Measurements from ENCODE around the gene SNX7.

The SNX7 gene

DNA sequence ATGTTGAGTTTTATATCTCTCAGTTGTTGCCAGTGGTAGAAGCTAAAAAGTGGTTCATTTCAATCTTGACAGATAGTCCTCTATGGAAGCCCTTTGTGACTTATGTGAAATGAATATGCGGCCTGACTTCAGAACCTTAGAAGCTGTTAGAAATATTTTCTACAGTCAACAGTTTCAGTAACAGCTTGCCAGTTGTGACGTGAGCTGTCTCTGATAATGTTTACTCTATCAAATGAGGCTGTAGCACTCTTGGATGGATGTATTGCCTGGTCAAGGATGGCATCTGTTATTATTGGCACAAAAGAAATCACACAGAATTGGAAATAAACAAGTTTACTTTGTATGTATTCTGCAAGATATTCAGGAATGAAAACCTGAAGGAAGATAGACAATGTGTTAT lies 31.9 kb downstream of the SNX7 start:
- FAIRE-seq (no peak), DNase-seq (ENCODE audit: insufficient read length, low spot score) (no peak)

DNA sequence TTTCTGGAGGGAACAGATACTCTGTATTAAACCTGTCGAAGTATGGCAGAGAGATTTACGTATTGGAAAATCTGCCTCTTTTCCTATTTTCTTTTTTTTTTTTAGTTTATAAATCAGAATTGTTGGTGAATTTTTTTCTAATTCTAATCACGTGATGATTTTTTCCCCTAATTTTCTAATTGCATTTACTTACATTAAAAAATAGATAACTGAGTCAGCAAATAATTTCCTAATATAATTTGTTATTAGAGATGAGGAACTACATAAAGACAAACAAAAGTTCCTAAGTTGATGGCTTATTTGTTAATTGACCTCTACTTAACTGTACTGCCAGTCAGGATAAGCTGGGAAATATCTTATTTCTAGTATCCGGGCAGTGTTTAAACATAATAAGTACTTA lies 34.6 kb downstream of the SNX7 start:
- FAIRE-seq = no peak
- no peak for DNase-seq (ENCODE audit: insufficient read length, low spot score)

DNA sequence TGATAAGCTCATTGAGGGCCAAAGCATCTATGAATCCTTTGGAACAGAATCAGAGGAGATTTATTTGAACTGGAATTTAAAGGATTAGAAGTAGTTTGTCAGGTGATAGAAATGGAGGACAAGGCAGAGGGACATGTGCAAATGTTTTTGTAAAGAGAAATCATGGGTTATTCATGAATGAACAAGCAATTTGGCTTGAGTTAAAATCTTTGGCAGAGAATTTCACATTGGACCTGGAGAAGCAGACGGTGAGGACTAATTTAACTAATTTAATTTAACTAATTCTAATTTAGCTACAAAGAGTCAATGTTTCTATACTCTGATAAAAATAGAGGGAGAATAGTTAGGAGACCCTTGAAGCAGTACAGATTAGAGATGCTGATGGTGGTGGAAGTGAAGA lies 36.3 kb downstream of the SNX7 start:
- no peak for DNase-seq (ENCODE audit: insufficient read length, low spot score)
- FAIRE-seq = no peak

DNA sequence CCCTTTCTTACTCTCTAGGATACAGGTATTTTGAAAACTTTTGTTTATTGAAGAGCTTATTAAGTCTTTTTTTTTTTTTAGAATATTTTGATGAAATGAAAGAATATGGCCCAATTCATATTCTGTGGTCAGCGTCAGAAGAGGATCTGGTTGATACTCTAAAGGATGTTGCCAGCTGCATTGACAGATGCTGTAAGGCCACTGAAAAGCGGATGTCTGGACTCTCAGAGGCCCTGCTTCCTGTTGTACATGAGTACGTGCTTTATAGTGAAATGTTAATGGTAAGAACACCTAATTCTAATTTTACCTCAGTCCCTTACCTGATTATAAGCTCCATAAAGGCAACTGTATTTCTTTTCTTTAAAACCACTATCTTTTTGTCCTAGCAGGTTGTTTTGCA lies 37.1 kb downstream of the SNX7 start:
- DNase-seq (ENCODE audit: insufficient read length, low spot score) (no peak), FAIRE-seq (no peak)

DNA sequence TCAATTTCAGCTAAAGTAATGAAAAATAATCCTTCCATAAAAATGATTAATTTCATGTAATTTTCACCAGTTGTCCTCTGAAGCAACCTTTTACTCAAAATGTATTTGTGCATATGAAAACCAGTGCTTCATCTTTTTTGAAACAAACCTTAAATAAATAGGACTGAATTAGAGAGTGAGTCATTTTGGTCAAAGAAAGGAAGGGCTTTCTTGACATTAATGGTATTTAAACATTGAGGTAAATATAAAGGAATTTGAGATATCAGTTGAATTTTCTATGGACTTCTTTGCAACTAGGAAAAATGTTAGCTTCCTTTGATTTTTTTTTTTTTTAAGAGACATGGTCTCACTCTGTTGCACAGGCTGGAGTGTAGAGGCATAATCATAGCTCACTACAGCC lies 38.7 kb downstream of the SNX7 start:
- FAIRE-seq (no peak), DNase-seq (ENCODE audit: insufficient read length, low spot score) (no peak)

DNA sequence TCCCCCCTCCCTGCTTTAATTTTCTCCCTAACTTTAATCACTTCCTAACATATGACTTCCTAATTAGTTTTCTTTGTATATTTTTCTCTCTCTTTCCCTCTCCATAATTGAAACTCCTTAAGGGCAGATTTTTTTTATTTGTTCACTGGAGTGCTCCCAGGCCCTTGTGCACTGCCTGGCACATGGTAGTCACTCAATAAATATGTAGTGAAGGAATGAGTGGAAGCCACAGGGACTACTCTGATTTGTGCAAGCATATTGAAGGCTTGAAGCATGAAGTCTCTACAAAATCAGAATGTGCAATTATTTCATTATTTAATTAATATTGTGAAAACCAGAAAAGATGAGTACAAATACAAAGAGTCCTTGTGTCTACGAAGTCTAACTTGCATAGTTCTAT lies 41.5 kb downstream of the SNX7 start:
- DNase-seq (ENCODE audit: insufficient read length, low spot score) (no peak), FAIRE-seq (no peak)

DNA sequence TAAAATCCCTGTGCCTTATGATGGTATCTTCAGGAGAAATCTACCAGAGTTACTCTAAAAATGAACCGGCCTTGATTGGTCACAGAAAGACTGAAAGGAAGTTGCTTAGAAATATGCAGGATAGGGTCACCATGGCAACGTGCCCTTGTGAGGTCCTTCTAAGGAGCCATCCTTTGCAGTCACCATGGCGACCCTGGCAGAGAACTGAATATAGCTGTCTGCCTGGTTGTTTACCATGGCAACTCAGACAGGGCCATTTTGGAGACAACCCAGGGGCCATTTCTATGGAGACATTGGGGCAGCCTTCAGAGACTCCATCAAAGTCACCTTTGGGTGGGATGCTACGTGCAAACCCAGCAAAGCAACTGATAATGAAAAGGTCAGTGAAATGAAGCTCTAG lies 43.0 kb downstream of the SNX7 start:
- DNase-seq (ENCODE audit: insufficient read length, low spot score) = no peak
- no peak for FAIRE-seq

DNA sequence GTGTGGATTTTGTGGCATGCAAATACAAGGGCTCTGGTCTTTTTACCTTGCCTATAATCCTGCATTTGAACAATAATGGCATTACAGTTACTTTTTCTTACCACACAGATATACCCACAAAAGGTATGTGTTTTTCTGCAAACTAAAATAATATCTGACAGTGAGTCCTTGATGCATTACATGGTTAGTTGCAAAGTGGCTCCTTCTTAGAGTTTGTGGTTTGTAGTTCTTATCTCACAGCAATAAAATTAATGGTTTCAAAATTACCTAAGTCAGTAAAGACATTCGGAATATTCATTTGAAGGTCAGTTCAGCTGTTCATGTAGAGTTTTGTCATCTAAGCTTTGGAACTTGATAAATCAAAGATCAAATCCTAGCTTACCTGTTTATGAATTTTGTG lies 43.5 kb downstream of the SNX7 start:
- DNase-seq (ENCODE audit: insufficient read length, low spot score) (no peak), FAIRE-seq (no peak)

DNA sequence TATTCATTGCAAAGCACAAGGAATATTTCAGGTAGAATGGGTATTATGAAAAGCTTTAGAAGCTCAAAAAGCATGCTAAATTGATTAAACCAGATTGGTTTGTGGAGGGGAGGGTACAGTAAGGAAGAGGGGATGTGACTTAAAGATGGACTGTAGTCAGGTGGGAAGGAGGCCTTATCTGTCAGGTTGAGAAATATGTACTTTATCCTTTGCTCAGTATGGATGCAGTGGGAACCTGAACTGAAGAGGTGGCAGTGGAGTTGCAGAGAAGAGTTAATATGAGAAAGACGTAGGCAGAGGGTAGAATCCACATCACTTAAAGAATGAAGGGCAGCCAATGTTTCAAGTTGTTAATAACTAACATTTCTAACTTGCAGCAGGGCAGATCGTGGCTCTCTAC lies 44.1 kb downstream of the SNX7 start:
- DNase-seq (ENCODE audit: insufficient read length, low spot score) (no peak), FAIRE-seq (no peak)

DNA sequence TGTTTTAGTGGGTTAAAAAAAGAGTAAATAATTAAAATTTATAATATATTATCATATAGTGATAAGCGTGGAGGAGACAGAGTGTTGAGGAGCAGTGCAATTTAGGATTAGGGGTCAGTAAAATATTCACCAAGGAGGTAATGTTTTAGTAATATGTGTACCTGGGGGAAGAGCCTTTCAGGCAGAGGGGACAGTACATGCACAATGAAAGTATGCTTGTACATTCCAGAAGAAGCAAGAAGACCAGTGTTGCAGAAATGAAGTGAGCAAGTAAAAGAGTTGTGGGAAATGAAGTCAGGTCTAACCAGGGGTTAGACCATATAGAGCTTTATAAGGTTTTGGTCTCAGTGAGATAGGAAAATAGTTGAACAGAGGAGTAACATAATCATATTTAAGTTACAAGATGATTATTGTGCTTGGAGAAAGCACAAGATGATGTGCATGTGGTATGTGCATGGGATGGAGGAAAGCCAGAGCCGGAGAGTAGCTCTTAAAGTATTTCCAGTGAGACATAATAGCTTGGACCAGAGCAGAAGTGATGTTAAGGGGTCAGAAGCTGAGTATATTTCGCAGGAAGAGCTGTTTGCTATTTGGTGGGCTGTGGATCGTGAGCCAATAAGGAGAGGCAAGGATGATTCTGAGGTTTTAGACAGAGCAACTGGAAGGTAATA lies 44.8 kb downstream of the SNX7 start:
- FAIRE-seq (no peak), DNase-seq (ENCODE audit: insufficient read length, low spot score) (no peak)

DNA sequence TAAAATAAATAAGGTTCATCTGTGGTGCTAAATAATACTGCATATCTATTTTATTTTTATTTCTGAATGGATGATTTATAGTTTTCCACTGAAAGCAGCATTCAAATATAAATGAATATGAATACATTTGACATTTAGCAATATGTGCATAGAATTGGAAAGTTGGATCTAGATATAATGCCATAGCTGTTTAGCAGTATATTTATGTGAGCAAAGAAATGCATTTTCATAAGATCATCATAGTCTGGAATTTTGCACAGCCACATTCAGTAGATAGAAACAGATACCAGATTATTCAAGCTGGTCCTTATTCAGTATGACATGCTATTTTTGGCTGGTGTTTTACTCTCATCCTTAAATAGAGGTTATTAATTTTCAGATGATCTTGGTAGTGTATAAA lies 46.0 kb downstream of the SNX7 start:
- FAIRE-seq = no peak
- DNase-seq (ENCODE audit: insufficient read length, low spot score) = no peak

DNA sequence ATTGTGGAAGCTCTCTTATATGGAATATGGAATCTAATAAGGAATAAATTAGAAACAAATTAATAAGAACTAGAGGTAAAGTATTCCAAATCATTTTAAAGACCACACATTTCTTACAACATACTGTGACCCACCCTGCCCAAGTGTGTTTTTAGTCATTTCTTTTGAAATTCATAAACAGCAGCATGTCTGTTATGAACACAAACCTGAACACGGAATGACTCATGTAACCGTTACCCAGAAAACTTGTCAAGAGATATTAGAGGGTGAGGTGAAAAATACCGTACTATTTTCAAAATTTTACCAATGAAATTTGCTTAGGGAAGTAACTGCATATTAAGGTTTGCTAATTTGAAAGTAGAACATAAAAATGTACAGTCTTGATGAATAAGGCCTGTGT lies 48.4 kb downstream of the SNX7 start:
- no peak for DNase-seq (ENCODE audit: insufficient read length, low spot score)
- FAIRE-seq = no peak

DNA sequence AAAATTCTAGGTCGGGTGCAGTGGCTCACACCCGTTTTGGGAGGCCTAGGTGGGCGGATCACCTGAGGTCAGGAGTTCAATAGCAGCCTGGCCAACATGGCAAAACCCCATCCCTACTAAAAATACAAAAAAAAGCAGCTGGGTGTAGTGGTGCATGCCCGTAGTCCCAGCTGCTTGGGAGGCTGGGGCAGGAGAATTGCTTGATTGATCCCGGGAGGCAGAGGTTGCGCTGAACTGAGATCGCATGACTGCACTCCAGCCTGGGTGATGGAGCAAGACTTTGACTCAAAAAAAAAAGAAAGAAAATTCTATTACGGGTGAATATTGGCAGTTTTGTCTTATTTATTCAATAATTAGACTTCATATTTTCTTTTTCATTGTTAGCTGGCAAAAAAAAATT lies 62.1 kb downstream of the SNX7 start:
- DNase-seq (ENCODE audit: insufficient read length, low spot score) (no peak), FAIRE-seq (no peak)

DNA sequence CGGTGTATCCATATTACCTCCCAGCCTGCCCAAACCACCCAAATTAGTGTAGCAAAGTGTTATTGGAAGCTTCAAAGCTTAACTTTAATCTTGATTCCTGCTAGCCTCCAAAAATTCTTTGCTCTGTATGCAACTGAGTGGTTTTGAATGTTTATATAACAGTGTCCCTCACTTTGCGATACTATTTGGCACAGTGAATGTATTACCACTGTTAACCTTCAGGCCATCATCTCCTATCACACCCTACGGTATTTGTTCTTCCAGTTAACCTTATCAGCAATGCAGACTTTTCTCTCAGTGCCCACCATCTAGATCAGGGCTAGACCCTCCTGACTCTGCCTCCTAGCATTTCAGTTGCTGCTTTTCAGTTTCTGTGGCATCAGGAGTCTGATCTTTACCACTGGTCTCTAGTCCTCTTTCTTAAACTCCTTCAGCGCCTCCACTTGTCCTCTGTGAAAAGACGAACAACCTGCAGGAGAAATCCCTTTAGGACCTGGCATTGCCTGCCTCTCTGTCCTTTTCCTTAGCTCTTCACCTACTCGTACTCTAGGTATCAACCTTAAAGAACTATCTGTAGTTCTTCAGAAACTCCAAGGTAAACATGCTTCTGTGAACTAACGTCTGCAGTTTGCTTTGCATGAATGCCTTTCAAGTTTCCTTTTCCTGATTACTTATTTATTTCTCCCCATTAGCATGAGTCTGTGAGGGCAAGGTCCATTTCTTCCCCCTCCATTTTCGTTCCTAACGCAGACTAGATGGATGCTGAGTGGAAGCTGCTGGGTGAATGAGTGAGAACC lies 71.7 kb downstream of the SNX7 start:
- peak; percentile 4 for DNase-seq (ENCODE audit: insufficient read length, low spot score)
- peak; percentile 89 for FAIRE-seq

DNA sequence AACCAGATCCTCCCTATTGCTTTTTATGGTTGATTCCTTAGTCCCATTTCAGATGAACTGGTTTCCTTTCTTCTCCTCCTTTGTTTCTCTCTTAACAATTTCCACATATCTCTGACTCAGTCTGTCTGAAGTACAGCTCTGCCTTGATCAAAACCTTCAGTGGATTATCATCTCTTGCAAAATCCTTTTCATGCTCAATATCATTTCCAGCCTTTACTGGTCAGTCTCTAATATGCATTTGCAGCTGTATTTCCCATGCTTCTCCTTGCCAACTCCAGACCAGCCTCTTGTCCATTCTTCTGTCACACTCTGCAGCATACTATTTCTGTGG lies 72.2 kb downstream of the SNX7 start:
- DNase-seq (ENCODE audit: insufficient read length, low spot score) (no peak), FAIRE-seq (no peak)

DNA sequence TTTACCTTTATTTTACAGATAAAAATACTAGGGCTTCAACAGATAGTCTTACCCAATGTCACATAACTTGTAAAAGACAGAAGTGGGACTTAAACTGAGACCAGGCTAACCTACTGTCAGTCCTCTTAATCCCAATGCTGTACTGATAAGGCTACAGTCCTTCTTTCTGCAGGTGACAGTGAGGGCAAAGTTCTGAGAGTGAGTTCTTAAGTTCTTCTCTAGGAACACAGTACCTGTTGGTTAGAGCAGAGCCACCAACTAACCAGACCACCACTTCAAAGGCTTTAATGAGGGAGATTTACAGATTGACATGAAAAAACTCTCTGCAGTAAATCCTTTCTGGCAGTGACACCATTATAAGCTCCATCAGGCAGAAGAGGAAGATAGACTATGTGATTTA lies 74.2 kb downstream of the SNX7 start:
- DNase-seq (ENCODE audit: insufficient read length, low spot score) (no peak), FAIRE-seq (peak; percentile 47)

DNA sequence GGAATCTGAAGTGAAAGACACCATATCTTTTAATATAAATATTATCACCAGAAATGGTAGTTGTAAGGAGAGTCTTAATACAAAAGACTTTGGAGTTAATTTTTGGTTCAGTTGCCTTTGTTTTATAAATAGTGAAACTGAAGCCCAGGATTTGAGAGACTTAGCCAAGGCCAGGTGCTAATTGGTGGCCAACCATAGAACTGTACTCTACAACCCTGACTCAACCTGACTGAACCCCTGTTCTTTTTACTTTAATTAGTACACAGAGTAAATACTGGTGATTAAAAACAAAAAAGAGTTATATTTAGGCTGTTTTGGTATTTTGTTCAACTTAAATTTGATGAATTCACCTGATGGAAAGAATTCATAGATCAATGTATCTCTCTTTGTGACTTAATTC lies 76.3 kb downstream of the SNX7 start:
- no peak for FAIRE-seq
- DNase-seq (ENCODE audit: insufficient read length, low spot score) = no peak

DNA sequence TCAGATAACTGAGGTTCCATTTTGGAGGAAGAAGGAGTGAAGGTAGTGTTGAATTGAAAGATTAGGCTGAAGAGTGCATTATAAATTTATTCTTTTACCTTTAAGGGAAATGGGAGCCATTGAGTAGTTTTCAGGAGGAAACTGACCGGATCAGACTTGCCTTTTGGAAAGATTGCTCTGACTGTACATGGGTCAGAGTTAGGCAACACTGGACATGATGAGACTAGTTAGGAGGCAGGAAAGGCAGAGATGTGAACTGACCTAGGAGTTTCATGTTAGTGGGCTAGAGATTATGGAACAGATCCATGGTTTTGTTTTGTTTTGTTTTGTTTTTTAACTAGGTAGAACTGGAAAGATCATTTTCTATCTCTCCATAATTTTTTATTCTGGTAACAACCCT lies 78.2 kb downstream of the SNX7 start:
- FAIRE-seq (no peak), DNase-seq (ENCODE audit: insufficient read length, low spot score) (no peak)

DNA sequence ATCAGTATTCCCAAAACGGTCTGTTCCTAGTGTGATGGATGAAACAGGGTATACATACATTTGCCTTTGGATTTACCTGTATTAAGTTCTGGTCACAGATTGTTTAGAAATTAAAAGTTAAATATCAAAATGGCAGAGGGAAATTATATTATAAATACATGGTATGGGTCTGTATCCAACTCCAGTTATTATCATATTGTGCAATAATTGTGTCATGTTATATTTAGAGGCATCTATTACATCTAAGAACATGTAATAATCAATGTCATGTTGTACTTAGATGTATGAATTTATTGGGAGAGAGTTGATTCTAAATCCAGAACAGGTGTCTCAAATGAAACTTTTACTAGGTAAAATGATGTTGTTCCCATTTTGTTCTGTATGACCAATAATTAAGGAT lies 79.6 kb downstream of the SNX7 start:
- DNase-seq (ENCODE audit: insufficient read length, low spot score) = no peak
- no peak for FAIRE-seq

DNA sequence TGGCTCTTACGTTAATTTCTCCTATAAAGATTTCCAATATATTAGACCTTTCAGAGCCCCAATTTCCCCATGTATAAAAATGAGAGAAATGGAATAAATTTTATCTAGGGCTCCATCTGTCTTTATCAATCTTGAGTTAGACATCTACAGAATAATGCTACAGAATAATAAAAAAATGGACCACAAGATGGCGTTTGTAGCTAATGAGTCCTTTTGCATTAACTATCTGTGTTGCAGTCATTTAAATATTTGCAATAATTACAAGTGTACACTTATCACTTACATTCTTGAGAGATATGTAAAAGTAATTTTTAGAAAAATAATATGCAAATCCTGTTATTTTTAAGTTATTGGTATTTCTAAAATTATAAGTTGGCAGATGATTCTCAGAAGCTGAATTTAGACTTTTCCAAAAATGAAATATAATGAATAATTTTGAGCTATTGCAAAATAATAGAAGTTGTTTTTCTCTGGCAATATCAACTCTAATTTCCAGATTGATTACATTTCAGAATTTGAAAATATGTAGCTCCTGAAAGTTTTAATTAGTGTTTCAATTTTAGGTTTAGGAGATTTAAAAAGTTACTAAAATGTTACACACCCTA lies 87.7 kb downstream of the SNX7 start:
- FAIRE-seq (peak; percentile 28), DNase-seq (ENCODE audit: insufficient read length, low spot score) (no peak)

DNA sequence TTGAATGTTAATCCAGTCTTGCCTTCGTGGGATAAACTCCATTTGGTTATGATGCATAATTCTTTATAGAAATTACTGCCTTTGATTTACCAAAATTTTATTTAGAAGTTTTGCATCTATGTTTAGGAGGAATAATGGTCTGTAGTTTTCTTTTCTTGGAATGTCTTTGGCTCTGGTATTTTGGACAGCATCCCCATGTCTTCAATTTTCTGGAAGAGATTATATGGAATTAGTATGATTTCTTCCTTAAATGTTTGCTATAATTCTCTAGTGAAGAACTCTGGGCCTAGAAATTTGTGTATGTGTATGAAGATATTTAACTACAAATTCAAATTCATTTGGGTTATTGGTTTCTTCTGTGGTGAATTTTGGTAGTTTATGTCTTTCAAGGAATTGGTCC lies 92.7 kb downstream of the SNX7 start:
- FAIRE-seq (no peak), DNase-seq (ENCODE audit: insufficient read length, low spot score) (no peak)

DNA sequence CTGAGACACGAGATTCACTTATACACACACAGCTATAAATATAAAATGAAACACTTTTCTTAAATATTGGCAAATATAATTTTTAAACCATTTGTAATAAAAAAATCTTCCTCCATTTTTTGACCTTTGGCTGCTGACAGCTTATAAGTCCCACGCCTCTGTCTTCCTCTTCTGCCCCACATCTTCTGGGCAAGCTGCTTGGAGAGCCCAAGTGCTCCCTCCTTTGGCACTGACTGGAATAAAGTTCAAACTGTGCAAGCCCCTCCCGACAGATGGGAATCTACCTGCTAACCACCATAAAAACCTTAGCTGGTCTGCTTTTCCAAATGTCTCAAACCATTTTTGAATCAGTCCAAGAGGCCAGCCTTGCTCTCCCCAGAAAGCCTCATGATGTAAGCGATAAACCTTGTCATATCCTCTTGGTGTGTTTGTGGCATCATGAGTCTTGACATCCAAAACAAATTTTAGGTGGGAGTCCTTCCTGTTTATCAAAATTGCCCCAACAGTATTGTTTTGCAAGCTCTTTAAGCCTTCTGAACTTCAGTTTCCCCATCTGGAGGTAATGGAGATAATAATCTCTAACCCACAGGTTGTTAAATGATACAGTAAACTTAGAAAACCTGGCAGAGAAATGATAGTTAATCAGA lies 99.8 kb downstream of the SNX7 start:
- DNase-seq (ENCODE audit: insufficient read length, low spot score) (no peak), FAIRE-seq (peak; percentile 57)
